Forelimb muscle (tissue), 1 donor: Measurements from ENCODE around the gene ESR1. TPM values are rescaled to one million over a fixed set of nuclear protein-coding genes. Genes with fewer than 3 reads are reported as not detected.
"Not testable (repeated sequence)": the region's sequence is repeated elsewhere in the genome, so short reads cannot be mapped to it uniquely, and the experiment has no call there.

Experiments used
- DNase-seq: peaks from one replicate; pipeline ENCODE4 v3.0.0-alpha.2; 2013; ENCODE audit warnings: low read depth
- polyA plus RNA-seq: library from polyadenylated mRNA; unstranded; fragments of 120-200 nt; gene quantifications from one replicate; pipeline ENCODE4 v1.2.1, GENCODE V29; 2013; ENCODE audit not compliant: insufficient read length

Gene ESR1
- polyA plus RNA-seq, 1 donor, result 3.0 TPM

DNA sequence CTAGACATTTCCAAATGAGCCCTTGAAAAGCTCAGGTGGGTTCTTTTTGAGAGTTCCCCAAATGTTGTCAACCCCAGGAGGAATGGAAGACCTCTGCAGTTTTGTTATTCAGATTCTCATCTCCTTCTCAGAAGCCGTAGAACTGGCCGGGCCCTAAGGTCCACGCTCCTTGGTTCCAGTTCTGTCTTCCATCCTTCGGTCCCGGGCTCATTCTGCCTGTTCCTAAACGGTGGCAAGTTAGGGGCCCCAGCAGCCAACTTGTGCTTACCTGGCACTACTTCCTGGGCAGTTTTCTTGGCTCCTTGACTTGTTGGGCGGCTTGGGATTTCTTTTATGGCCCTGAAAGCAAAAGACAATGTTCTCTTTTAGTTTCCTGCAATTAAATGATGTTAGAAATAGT is 6.4 kb downstream of the ESR1 start:
- DNase-seq, result no peak

- DNase-seq, result no peak
These were observed 7.1 kb downstream of the ESR1 start for GRCh38 chr6:151814614-151815013.

- no peak for DNase-seq
These were observed 15.0 kb downstream of the ESR1 start for GRCh38 chr6:151822252-151823111.

- no peak for DNase-seq
These were observed 19.1 kb downstream of the ESR1 start for GRCh38 chr6:151826517-151827142.

GRCh38 chr6:151832710-151833109 is 25.2 kb downstream of the ESR1 start:
- no peak for DNase-seq

DNA sequence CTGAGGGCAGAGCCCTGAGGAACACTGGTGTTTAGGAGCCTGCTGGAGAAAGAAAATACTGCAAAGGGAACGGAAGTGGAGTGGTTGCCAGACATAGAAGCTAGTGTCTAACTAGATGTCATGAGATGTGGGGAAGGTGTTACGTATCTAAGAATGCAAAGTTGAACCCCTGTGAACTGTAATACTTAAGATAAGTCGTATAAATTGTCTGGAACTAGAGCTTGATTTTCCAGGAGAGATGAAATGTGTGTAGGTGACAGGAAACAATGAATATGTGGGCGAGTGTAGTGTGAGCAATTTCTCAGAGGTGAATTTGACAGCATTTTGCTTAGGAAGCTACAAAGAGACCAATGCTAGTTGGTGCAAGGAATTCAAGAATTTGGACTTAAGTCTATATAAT is 27.9 kb downstream of the ESR1 start:
- DNase-seq, result no peak

DNA sequence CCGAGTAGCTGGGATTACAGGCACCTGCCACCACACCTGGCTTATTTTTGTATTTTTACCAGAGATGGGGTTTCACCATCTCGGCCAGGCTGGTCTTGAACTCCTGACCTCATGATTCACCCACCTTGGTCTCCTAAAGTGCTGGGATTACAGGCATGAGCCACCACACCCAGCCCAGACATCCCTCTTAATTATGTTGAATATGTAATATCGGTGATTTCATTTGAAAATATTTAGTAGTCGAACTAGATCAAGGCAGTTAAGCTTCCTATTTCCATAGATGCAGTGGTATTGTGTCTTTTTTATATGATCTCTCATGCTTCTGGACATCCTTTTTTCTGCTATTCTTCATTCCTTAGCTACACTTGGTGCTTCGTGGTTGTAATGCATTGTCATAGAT is 29.7 kb downstream of the ESR1 start:
- no peak for DNase-seq

DNA sequence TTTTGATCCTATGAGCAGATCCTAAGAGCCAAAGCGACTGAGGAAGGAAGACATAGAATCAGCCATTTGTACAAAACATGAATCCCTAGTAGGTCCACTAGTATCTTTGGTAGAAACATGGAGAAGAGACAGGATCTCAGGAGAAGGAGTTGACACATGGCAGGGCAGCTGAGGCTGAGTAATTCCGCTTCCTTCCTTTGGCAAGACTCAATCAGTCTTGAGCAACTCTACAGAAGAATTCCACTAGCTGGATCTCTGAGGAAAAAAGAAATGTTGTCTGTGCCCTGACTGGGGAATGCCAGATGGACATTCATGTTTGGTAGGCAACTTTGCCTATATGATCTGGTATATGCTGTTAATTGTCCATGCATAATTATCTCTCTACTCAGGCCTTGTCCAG is 35.3 kb downstream of the ESR1 start:
- DNase-seq, result no peak

DNA sequence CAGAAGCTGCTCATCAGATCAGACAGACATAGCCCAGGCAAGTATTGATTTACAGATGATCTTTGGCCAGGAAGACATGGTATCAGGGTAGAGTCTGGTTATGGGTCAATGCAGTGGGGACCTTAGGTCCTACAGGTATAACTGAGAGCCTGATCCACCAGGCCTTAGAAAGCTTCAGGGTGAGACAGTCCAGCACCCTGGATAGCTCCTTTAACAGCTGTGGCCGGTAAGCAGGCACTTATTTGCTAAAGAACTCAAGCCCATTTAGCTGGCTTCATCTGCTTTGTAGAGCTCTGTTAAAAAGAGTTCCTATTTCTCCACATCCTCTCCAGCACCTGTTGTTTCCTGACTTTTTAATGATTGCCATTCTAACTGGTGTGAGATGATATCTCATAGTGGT is 39.6 kb downstream of the ESR1 start:
- no peak for DNase-seq

- DNase-seq, result no peak
These were observed 43.1 kb downstream of the ESR1 start for GRCh38 chr6:151850479-151851003.

- DNase-seq, result no peak
These were observed 50.8 kb downstream of the ESR1 start for GRCh38 chr6:151858294-151858693.

DNA sequence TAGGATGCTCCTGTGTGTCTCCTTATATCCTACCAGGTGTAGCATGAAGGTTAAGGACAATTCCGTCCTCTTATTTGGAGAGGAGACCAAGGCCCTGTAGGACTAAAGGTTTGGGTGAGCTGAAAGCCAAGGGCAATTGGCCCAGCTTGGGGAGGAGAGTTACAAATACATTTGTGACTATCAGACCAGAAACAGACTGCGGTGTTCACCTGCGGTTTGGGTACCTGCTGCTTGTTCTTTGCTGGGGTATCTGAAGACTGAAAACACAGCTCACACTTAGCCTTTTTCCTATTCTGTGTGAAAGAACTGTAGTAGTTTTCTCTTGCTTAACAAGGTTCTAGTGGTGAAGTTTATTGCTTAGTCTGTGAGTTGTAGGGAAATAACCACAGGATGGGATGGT is 55.0 kb downstream of the ESR1 start:
- DNase-seq, result no peak

- not testable (repeated sequence) for DNase-seq
These were observed 59.9 kb downstream of the ESR1 start for GRCh38 chr6:151867361-151867869.

GRCh38 chr6:151869345-151869744 is 61.9 kb downstream of the ESR1 start:
- DNase-seq, result no peak

- no peak for DNase-seq
These were observed 62.3 kb downstream of the ESR1 start for GRCh38 chr6:151869787-151870186.

DNA sequence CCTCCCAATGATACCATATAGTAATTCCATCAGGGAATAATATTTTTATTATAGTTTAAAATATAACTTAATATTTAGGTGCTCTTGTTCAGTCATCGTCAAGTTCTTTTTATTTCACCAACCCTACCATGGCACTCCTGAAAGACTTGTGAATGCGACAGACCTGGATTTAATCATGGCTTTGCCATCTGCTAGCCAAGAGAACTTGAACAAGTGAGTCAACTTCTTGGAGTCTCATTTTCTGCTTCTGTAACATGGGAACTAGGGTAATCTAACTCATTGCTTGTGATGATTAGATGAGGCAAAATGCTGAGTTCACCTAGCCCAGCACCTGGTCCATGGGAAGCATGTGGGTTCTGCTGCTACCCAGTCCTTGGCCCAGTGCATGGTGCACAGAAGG is 62.9 kb downstream of the ESR1 start:
- no peak for DNase-seq

- no peak for DNase-seq
These were observed 68.0 kb downstream of the ESR1 start for GRCh38 chr6:151875524-151875923.

DNA sequence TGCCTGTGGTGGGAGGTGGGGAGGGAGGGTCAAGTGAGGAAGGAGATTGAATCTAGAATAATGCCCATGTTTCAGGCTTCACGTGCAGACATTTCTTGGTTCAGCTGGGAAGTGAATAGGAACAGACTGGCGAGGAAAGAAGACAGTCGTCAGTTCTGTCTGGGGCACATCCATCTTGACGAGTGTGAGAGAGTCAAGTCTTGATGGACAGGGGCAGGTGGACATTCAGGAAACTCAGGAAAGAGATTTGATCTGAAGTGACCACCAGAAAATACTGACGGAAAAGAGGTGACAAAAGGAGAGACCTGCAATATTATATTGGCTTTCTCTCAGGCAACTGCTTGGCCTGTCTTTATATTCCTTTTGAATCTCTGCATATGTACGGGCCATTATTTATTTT is 68.6 kb downstream of the ESR1 start:
- DNase-seq, result no peak

GRCh38 chr6:151877458-151877857 is 70.0 kb downstream of the ESR1 start:
- DNase-seq, result no peak

DNA sequence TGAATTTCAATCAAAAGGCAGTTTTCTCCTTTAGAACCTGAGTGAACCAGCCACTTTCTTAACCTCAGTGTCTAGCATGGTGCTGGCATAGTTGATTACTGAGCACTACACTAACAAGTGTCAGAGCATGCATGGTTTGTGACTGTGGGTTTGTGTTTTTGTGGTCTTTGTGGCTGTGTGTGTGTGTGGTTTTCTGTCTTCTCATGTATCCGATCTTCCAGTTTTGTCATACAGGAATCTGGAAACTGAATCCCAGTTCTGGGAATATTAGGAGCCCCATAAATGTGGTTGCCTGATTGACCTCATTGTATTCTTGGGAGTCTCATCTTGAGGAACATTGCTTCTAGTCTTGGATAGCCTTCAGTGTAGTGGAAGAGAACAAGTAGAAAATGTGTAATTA is 73.7 kb downstream of the ESR1 start:
- no peak for DNase-seq

DNA sequence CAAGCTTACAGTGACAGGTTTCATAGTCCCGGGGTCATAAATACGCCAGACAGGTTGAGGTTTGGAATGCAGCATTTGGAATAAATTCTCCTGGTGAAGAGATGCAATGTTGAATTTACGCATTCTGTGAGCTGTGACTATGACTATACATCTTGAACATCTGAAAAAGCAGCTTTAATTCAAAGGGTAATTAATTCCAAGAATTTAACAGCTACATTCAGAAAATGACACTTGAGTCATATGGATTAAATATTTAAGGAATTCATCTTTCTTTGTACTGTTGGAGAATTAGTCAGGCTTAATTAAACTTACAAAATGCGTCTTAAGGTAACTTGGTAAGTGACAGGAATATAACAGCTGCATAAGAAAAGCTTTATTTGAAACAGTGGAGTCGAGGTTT is 74.7 kb downstream of the ESR1 start:
- no peak for DNase-seq

- DNase-seq, result no peak
These were observed 77.8 kb downstream of the ESR1 start for GRCh38 chr6:151885234-151885633.

GRCh38 chr6:151891524-151891923 is 84.0 kb downstream of the ESR1 start:
- DNase-seq, result no peak
